NCI-H1694 (cell line): ENCODE measurements around the gene ABCC4.

Experiments used
- DNase-seq: peaks from one replicate; lab custom pipeline; 2025; lab: John Stamatoyannopoulos, UW

The ABCC4 gene

GRCh38 chr13:95256091-95256490 lies 45.2 kb downstream of the ABCC4 start:
- DNase-seq = no peak

GRCh38 chr13:95255072-95255732 lies 46.0 kb downstream of the ABCC4 start:
- no peak for DNase-seq

- DNase-seq = no peak
These were observed 46.9 kb downstream of the ABCC4 start for GRCh38 chr13:95254339-95254738.

- DNase-seq = no peak
These were observed 48.2 kb downstream of the ABCC4 start for GRCh38 chr13:95253033-95253432.

GRCh38 chr13:95251641-95252040 lies 49.6 kb downstream of the ABCC4 start:
- no peak for DNase-seq

GRCh38 chr13:95250961-95251360 lies 50.3 kb downstream of the ABCC4 start:
- no peak for DNase-seq

DNA sequence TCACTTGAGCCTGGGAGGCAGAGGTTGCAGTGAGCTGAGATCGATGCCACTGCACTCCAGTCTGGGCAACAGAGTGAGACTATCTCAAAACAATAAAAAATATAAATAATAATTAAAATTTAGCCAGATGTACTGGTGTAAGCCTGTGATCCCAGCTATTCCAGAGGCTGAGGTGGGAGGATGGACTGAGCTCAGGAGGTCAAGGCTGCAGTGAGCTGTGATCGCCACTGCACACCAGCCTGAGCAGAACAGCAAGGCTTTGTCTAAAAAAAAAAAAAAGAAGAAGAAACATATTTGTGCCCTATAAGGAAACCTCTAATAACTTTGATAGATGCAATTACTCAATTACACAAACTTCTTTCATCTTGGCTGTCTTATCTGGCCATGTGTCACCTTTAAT lies 52.3 kb downstream of the ABCC4 start:
- no peak for DNase-seq

GRCh38 chr13:95247852-95248251 lies 53.4 kb downstream of the ABCC4 start:
- DNase-seq = no peak

DNA sequence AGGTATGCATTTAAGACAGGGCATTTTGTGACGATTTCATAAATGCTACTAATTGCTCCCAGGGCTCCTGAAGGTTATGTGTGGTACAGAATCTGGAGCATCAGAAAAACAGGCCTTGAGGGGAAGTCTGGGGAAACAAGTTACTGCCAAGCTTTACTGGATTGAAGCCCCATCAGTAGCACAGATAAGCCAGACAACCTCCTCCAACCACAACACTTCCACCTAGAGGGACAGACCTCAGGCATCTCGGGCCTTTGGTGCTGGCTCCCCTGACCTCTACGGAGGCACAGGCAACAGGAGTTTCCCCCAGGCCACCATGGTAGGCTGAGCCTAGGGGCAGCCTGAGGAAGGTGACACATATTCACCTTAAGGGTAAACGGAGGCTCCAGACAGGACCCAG lies 54.1 kb downstream of the ABCC4 start:
- no peak for DNase-seq

DNA sequence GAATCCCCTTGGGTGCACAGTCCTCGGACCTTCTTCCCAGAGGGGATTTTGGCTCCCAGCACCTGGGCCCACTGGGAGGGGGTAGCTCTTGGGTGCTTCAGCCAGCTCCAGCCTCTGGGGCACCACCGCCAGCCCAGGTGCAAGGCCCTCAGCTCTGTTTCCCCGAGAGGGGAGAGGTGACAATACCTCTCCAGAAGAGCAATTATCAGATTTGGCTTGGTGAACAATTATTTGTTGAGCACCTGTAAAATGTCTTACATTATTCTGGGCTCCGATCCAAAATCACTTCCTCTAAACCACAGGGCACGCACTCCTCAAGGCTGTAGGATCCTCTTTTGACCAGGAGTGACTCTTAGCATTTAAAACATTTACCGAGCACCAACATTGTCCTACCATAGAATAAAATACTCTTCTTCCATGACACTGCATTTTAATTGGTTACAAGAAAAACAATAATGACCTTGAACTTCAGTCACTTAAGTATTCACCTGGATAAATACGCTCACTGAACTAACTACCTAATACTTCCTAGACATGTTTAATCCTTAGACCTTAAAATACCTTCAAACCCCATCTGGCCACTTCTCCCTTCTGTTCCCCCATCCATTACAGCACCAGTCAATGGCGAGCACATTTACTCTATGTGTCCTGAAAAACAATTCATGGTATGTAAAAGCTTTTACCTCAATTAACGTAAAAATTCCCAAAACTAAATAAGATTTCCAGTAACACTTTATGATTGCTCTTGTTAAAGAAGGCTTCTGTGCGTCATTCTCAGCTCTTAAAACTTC lies 54.8 kb downstream of the ABCC4 start:
- no peak for DNase-seq

- DNase-seq = no peak
These were observed 56.2 kb downstream of the ABCC4 start for GRCh38 chr13:95245071-95245470.

- no peak for DNase-seq
These were observed 58.0 kb downstream of the ABCC4 start for GRCh38 chr13:95243207-95243606.

GRCh38 chr13:95241321-95241720 lies 59.9 kb downstream of the ABCC4 start:
- DNase-seq = no peak

DNA sequence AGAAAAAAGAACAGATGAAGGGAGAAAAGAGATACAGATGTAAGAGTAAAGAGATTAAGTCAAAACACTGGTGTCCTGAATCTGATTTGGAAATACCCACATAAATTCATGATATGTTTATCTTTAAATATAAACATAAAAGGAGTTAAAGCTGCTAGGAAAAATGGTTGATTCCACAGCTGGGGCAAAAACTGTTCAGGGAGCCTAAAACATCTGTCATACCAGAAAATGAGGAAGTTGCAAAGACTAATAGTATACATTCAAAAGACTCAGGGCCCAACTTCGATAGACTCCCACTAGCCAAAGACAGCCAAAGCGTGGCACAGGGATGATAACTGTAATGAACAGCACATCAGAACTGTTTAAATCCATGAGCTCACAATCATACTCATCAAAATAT lies 62.0 kb downstream of the ABCC4 start:
- no peak for DNase-seq

- DNase-seq = no peak
These were observed 63.9 kb downstream of the ABCC4 start for GRCh38 chr13:95237310-95237870.

DNA sequence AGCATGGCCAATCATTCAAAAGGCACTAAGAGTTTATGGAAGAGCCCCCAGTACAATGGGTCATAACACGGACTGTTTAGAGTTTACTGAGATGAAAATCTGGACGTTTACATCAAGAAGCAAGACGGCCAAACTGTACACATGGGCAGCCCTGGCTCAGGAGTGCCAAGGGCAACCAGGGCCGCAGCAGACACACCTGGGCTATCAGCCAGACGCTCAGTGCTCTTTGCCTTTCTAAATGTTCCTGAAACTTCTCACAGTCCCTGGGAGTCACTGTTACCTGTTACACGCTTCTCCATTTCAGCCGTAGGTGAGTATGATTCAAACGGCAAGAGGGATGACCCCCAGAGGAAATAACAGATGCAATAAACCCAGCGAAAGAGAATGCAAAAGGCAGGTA lies 64.5 kb downstream of the ABCC4 start:
- no peak for DNase-seq

DNA sequence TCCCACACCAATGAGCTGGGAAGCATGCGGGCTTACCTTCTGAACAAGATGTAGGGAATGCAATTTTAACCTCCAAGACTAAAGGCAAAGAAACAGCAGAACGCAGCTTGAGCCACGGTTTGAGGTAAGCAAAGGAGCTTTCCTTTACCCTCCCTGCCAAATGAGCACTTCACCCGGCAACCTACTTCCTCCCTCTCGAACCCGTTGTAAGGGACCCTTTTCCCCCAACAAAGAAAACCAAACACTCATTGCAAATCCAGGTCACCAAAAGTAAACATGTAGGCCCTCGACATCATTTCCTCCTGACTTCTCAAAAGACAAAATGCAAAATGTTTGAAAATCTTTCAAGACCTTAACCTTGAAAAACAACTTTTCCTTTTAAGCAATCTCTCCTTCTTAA lies 65.3 kb downstream of the ABCC4 start:
- DNase-seq = no peak

DNA sequence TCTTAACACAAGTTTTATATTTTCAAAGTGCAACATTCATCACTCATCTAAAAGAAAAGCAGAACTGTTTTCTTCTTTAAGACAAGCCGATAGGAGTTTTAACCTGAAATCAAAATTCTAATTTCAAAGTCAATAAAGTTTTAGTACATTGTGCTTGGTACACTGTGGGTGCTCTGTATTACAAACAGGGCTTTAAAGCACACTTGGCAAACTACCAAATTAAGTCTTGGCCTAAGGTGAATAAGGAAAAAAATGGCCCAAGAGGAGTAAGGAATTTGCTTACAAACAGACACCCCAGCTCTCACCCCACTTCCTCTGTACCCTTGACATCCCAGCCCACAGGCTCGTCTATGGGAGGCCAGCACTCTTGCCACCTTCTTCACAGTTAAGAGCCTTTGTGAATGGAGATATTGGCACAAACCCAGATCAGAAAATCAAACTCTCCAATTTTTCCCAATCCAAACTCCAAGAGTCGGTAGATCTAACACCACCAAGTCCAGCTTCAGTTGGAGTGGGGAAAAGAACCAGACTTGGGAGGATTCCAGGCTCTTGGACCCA lies 66.0 kb downstream of the ABCC4 start:
- no peak for DNase-seq

GRCh38 chr13:95234242-95234641 lies 67.0 kb downstream of the ABCC4 start:
- no peak for DNase-seq

- DNase-seq = no peak
These were observed 68.1 kb downstream of the ABCC4 start for GRCh38 chr13:95233026-95233635.

- no peak for DNase-seq
These were observed 69.9 kb downstream of the ABCC4 start for GRCh38 chr13:95231393-95231792.

DNA sequence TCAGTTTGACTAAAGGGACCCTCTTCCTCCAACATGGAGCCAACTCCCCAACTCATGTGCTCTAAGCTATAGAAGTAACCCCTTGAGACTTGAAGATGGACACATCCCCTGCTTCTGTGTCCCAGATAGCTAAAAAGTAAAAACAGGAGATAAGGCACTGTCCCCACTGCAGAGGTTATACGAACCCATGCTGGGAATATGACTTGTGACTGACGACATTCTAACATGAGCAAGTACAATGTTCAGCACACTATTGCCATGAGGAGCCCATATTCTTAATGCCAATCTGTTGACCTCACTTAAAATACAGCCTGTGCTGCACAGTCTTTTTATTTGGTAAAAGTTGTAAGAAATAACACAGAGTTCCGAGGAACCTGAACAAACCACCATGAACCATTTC lies 71.4 kb downstream of the ABCC4 start:
- no peak for DNase-seq

DNA sequence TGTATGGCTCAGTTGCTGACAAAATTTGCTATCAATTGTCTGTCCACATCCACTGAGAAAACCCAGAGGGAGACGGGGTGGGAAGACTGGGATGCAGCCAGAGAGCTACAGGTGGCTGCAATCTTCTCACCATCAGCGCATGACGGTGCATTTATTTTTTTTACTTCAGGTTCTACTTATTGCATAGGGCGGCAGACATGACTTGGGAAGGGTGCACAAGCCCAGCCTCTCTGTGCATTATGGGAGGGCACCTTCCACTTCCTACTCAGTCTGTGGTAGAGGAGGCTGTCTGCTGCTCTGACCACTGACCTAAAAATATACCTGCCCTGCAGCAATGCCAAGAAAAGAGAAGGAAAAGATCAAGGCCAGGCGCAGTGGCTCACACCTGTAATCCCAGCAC lies 73.1 kb downstream of the ABCC4 start:
- no peak for DNase-seq
